SU-DHL-6 (cell line): ENCODE results near the gene MEN1.
"Not testable (repeated sequence)": the region's sequence is repeated elsewhere in the genome, so short reads cannot be mapped to it uniquely, and the experiment has no call there.

ENCODE experiments used
- H2AFZ ChIP-seq: fragments of 200-600 bp; sonication (generic); 2 replicates; pipeline ENCODE4 v1.6.1; 2014; ENCODE audit warnings: low read depth, mild to moderate bottlenecking, moderate library complexity, mixed read lengths, antibody characterized with exemption, low read length; ENCODE audit not compliant: severe bottlenecking
- H3F3A ChIP-seq: fragments of 200-600 bp; shearing (Covaris generic); 2 replicates; pipeline ENCODE4 v1.6.0; 2016; ENCODE audit warnings: antibody characterized with exemption, mild to moderate bottlenecking; ENCODE audit not compliant: insufficient read depth
- H3K27ac ChIP-seq: fragments of 200-600 bp; sonication (generic); 2 replicates; pipeline ENCODE4 v1.5.1; 2016; ENCODE audit warnings: low read depth, mild to moderate bottlenecking, low read length, moderate library complexity, mixed read lengths
- H3K27me3 ChIP-seq: fragments of 200-600 bp; sonication (generic), shearing (Covaris generic); 2 replicates; pipeline ENCODE4 v1.6.0; 2014; ENCODE audit warnings: mild to moderate bottlenecking, low read length
- H3K36me3 ChIP-seq: fragments of 200-600 bp; sonication (generic); 2 replicates; pipeline ENCODE4 v1.6.1; 2014; ENCODE audit warnings: mild to moderate bottlenecking, low read length, mixed read lengths
- H3K4me2 ChIP-seq: fragments of 300-600, 200-600 bp; shearing (Covaris generic), sonication (generic); 2 replicates; pipeline ENCODE4 v1.6.0; 2014; ENCODE audit warnings: low read length, low read depth, mild to moderate bottlenecking; ENCODE audit not compliant: poor library complexity, severe bottlenecking
- H3K4me3 ChIP-seq: fragments of 200-600 bp; sonication (generic); 2 replicates; pipeline ENCODE4 v1.5.1; 2014; ENCODE audit warnings: antibody characterized with exemption, low read length, mild to moderate bottlenecking, mixed read lengths; ENCODE audit not compliant: insufficient read depth, poor library complexity, severe bottlenecking
- H3K79me2 ChIP-seq: fragments of 200-600 bp; sonication (generic); 2 replicates; pipeline ENCODE4 v1.6.1; 2014; ENCODE audit warnings: mild to moderate bottlenecking, low read length, moderate library complexity; ENCODE audit not compliant: insufficient read depth
- H3K9ac ChIP-seq: fragments of 200-600 bp; sonication (generic); 2 replicates; pipeline ENCODE4 v1.7.0; 2014; ENCODE audit warnings: mild to moderate bottlenecking, low read length
- H3K9me2 ChIP-seq: fragments of 200-600 bp; sonication (generic); replicated peaks from 2 replicates; pipeline ENCODE4 v1.6.1; 2014; ENCODE audit warnings: low read length; ENCODE audit not compliant: insufficient read depth
- H3K9me3 ChIP-seq: fragments of 200-600 bp; sonication (generic); 2 replicates; pipeline ENCODE4 v1.6.1; 2014; ENCODE audit warnings: low read length, mixed read lengths; ENCODE audit not compliant: insufficient read depth
- H4K20me1 ChIP-seq: fragments of 200-600 bp; sonication (generic); 2 replicates; pipeline ENCODE4 v1.6.1; 2014; ENCODE audit warnings: low read depth, mild to moderate bottlenecking, antibody characterized with exemption, low read length, moderate library complexity, mixed read lengths
- EZH2phosphoT487 ChIP-seq: fragments of 200-600 bp; sonication (generic), shearing (Covaris generic); conservative IDR thresholded peaks from 2 replicates; pipeline ENCODE4 v1.6.1; 2018; ENCODE audit warnings: mild to moderate bottlenecking, antibody characterized with exemption, low read length, moderate library complexity, mixed read lengths
- TF ChIP-seq, protein P1 (sequence below): fragments of 200-600 bp; sonication (generic); IDR thresholded peaks from one replicate; pipeline ENCODE4 v1.5.1; 2017; ENCODE audit warnings: antibody characterized with exemption, mild to moderate bottlenecking, low read length, moderate library complexity; ENCODE audit not compliant: insufficient read depth, poor library complexity, severe bottlenecking

Gene MEN1

DNA sequence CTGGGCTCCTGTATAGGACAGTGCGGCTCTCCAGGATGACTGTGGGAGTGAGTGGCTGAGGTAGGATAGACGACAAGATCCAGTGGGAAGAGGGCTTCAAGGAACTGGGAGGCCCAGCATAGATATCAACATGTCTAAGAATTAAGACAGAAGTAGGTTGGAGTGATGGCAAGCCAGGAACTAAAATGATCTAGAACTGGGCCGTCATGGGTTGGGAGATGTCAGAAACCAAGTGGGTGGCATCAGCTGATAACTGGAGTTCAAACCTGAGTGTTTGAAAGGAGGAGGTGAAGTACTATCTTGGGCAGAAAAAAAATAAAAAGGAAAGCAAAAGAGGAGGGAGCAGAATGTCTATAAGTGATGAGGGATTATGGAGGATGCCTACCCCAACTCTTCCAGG lies 7.1 kb upstream of the MEN1 start:
- no peak overlapping the region for H2AFZ ChIP-seq
- no peaks in the 10 kb centered on the region for H3K9me2 ChIP-seq
- no peaks in the 10 kb centered on the region for H4K20me1 ChIP-seq
- no peaks in the 10 kb centered on the region for H3K79me2 ChIP-seq
- H3K27me3 ChIP-seq, result no peaks in the 10 kb centered on the region
- H3F3A ChIP-seq, result peaks cover 15% of the 10 kb centered on the region
- H3K9ac ChIP-seq, result no peak overlapping the region
- no peaks in the 10 kb centered on the region for H3K36me3 ChIP-seq
- H3K27ac ChIP-seq, result no peak overlapping the region
- no peak for TF ChIP-seq EZH2phosphoT487
- TF ChIP-seq, protein P1, sequence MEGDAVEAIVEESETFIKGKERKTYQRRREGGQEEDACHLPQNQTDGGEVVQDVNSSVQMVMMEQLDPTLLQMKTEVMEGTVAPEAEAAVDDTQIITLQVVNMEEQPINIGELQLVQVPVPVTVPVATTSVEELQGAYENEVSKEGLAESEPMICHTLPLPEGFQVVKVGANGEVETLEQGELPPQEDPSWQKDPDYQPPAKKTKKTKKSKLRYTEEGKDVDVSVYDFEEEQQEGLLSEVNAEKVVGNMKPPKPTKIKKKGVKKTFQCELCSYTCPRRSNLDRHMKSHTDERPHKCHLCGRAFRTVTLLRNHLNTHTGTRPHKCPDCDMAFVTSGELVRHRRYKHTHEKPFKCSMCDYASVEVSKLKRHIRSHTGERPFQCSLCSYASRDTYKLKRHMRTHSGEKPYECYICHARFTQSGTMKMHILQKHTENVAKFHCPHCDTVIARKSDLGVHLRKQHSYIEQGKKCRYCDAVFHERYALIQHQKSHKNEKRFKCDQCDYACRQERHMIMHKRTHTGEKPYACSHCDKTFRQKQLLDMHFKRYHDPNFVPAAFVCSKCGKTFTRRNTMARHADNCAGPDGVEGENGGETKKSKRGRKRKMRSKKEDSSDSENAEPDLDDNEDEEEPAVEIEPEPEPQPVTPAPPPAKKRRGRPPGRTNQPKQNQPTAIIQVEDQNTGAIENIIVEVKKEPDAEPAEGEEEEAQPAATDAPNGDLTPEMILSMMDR, result no peak
- no peak overlapping the region for H3K4me2 ChIP-seq
- H3K4me3 ChIP-seq, result no peak overlapping the region
- no peaks in the 10 kb centered on the region for H3K9me3 ChIP-seq

DNA sequence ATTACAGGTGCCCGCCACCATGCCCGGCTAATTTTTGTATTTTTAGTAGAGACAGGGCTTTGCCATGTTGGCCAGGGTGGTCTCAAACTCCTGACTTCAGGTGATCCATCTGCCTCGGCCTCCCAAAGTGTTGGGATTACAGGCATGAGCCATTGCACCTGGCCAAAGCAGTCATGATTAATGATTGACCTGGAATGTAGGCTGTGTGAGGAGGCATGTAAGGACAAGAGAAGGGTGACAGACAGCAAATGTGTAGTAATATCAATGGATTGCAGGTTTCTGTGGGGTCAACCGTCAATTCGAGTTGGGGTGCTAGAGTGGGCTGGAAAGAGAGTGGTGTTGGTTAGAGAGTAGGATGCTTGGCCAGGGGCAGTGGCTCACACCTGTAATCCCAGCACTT lies 5.1 kb upstream of the MEN1 start:
- not testable (repeated sequence) for H3K9me2 ChIP-seq, H3K27me3 ChIP-seq, H4K20me1 ChIP-seq, H2AFZ ChIP-seq, H3K9me3 ChIP-seq, H3K9ac ChIP-seq, H3K79me2 ChIP-seq, H3K4me2 ChIP-seq, H3K36me3 ChIP-seq, H3K4me3 ChIP-seq
- Histone ChIP-seq H3K27ac (peak overlapping the region; percentile 68; the same call in 1 of the 2 replicates), H3F3A (peaks cover 21% of the 10 kb centered on the region)

DNA sequence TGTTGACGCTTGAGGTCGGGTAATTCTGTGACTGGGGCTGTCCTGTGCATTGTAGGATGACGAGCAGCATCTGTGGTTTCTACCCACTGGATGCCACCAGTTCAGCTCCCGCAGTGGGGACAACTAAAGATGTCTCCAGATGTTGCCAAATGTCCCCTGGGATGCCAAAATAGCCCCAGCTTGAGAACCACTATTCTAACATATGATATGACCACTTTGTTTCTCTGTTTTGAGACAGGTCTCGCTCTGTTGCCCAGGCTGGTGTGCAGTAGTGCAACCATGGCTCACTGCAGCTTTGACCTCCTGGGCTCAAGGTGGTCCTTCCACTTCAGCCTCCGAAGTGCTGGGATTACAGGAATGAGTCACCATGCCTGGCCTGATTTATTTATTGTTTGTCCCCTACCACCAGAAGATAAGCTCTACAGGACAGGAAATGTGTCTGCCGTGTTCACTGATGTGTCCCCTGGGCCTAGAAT lies 4.4 kb upstream of the MEN1 start:
- H3K27ac ChIP-seq, result peak overlapping the region; percentile 68
- peak overlapping the region; percentile 28 for H3K4me2 ChIP-seq
- H4K20me1 ChIP-seq, result no peaks in the 10 kb centered on the region
- no peaks in the 10 kb centered on the region for H3K36me3 ChIP-seq
- no peaks in the 10 kb centered on the region for H3K9me2 ChIP-seq
- H3K27me3 ChIP-seq, result no peaks in the 10 kb centered on the region
- H3K9me3 ChIP-seq, result no peaks in the 10 kb centered on the region
- no peak overlapping the region for H3K4me3 ChIP-seq
- peaks cover under 1% of the 10 kb centered on the region; the same call in 1 of the 2 replicates for H3K79me2 ChIP-seq
- H3K9ac ChIP-seq, result no peak overlapping the region
- no peak for TF ChIP-seq EZH2phosphoT487
- TF ChIP-seq, protein P1, result no peak
- no peak overlapping the region for H2AFZ ChIP-seq
- peaks cover 21% of the 10 kb centered on the region for H3F3A ChIP-seq

DNA sequence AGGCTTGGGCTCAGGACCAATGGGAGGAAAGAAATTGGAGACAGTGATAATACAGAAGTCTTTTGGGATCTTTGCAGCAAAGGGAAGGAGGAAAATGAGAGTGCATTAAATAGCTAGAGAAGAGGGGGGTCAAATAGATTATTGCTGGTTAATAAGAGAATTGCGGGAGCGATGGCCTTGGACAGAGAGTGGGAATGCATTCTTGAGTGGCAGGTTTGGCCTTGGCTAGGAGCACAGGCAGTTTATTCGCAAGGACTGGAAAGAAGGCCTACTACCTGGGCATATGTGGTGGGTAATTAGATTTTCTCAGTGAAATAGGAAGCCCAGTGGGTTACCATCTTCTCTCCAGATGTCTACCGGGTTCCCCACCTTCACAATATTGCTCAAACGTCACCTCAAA lies 3.5 kb upstream of the MEN1 start:
- Histone ChIP-seq H3K9me2 (no peaks in the 10 kb centered on the region), H3K9me3 (no peaks in the 10 kb centered on the region), H3K36me3 (no peaks in the 10 kb centered on the region), H3K27ac (peak overlapping the region; percentile 68), H3K4me3 (no peak overlapping the region), H3F3A (peaks cover 21% of the 10 kb centered on the region), H3K4me2 (peak overlapping the region; percentile 28), H3K79me2 (peaks cover 7% of the 10 kb centered on the region; the same call in 1 of the 2 replicates), H4K20me1 (no peaks in the 10 kb centered on the region), H3K9ac (no peak overlapping the region), H2AFZ (no peak overlapping the region), H3K27me3 (no peaks in the 10 kb centered on the region)
- TF ChIP-seq, protein P1, result no peak
- no peak for TF ChIP-seq EZH2phosphoT487
